Measurements from ENCODE around the gene TRHDE. TPM values are rescaled to one million over a fixed set of nuclear protein-coding genes. Genes with fewer than 3 reads are reported as not detected.

The TRHDE gene
- total RNA-seq, 1 experiment from 2014 or later: 5.5 TPM

DNA sequence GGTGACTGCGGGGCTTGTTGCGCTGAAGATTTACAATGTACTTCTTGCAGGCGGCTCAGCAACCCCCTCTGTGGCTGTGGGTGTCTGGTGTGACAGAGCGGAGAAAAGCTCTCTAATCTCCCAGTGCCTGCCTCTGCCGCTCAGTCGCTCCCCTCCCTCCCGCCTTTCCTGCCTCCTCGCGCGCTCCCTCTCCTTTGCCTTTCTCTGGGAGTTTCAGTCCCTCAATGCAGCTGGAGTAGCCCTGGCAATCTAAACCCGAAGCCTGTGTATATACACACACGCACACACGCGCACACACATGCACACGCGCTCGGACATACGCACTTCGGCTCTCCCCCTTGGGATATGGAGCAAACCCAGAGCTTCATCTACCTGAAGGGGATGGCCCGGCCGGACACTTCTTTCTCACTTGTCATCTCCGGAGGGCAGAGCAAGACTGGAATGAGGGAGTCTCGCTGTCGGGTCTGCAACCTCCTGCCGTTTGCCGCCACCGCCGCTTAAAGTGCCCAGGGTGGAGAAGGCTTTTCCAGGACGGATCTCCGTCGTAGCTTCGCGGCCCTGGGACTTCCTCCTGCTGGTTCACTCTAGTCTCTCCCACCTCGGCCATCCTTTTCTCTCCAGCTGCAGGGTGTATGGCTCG, 599 bp upstream of the TRHDE start (continued):
- TF ChIP-seq, protein P1, sequence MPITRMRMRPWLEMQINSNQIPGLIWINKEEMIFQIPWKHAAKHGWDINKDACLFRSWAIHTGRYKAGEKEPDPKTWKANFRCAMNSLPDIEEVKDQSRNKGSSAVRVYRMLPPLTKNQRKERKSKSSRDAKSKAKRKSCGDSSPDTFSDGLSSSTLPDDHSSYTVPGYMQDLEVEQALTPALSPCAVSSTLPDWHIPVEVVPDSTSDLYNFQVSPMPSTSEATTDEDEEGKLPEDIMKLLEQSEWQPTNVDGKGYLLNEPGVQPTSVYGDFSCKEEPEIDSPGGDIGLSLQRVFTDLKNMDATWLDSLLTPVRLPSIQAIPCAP (CRISPR knock-in tag; IDR thresholded peaks at IDR 0.05): 0 out of 2 replicates have a peak, but pooled peaks have one; percentile 24
- TF ChIP-seq, protein P2, sequence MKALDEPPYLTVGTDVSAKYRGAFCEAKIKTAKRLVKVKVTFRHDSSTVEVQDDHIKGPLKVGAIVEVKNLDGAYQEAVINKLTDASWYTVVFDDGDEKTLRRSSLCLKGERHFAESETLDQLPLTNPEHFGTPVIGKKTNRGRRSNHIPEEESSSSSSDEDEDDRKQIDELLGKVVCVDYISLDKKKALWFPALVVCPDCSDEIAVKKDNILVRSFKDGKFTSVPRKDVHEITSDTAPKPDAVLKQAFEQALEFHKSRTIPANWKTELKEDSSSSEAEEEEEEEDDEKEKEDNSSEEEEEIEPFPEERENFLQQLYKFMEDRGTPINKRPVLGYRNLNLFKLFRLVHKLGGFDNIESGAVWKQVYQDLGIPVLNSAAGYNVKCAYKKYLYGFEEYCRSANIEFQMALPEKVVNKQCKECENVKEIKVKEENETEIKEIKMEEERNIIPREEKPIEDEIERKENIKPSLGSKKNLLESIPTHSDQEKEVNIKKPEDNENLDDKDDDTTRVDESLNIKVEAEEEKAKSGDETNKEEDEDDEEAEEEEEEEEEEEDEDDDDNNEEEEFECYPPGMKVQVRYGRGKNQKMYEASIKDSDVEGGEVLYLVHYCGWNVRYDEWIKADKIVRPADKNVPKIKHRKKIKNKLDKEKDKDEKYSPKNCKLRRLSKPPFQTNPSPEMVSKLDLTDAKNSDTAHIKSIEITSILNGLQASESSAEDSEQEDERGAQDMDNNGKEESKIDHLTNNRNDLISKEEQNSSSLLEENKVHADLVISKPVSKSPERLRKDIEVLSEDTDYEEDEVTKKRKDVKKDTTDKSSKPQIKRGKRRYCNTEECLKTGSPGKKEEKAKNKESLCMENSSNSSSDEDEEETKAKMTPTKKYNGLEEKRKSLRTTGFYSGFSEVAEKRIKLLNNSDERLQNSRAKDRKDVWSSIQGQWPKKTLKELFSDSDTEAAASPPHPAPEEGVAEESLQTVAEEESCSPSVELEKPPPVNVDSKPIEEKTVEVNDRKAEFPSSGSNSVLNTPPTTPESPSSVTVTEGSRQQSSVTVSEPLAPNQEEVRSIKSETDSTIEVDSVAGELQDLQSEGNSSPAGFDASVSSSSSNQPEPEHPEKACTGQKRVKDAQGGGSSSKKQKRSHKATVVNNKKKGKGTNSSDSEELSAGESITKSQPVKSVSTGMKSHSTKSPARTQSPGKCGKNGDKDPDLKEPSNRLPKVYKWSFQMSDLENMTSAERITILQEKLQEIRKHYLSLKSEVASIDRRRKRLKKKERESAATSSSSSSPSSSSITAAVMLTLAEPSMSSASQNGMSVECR (CRISPR knock-in tag; IDR thresholded peaks at IDR 0.05; ENCODE audit: borderline replicate concordance): peak; percentile 28; the same call in 1 of the 2 replicates
- no peak for TF ChIP-seq RELA (CRISPR knock-in tag; IDR thresholded peaks at IDR 0.05; ENCODE audit: borderline replicate concordance)
- TF ChIP-seq SOX15 (CRISPR knock-in tag; IDR thresholded peaks at IDR 0.05): no peak
- TF ChIP-seq, protein P3, sequence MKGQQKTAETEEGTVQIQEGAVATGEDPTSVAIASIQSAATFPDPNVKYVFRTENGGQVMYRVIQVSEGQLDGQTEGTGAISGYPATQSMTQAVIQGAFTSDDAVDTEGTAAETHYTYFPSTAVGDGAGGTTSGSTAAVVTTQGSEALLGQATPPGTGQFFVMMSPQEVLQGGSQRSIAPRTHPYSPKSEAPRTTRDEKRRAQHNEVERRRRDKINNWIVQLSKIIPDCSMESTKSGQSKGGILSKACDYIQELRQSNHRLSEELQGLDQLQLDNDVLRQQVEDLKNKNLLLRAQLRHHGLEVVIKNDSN (CRISPR knock-in tag; IDR thresholded peaks at IDR 0.05): peak; percentile 16; the same call in 1 of the 2 replicates
- TF ChIP-seq, protein P4, sequence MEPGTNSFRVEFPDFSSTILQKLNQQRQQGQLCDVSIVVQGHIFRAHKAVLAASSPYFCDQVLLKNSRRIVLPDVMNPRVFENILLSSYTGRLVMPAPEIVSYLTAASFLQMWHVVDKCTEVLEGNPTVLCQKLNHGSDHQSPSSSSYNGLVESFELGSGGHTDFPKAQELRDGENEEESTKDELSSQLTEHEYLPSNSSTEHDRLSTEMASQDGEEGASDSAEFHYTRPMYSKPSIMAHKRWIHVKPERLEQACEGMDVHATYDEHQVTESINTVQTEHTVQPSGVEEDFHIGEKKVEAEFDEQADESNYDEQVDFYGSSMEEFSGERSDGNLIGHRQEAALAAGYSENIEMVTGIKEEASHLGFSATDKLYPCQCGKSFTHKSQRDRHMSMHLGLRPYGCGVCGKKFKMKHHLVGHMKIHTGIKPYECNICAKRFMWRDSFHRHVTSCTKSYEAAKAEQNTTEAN (CRISPR knock-in tag; IDR thresholded peaks at IDR 0.05): peak; percentile 40; the same call in 1 of the 2 replicates
- 0 out of 2 replicates have a peak, but pooled peaks have one; percentile 58 for TF ChIP-seq JUN (CRISPR knock-in tag; IDR thresholded peaks at IDR 0.05)
- no peak; the same call in 1 of the 2 replicates for TF ChIP-seq NFE2L1 (CRISPR knock-in tag; IDR thresholded peaks at IDR 0.05)
- no peak; the same call in 1 of the 2 replicates for TF ChIP-seq SP1 (CRISPR knock-in tag; conservative IDR thresholded peaks at IDR 0.05)
- TF ChIP-seq CBFB (CRISPR knock-in tag; IDR thresholded peaks at IDR 0.05; ENCODE audit: low read depth): 0 out of 2 replicates have a peak, but pooled peaks have one; percentile 20
- TF ChIP-seq MXD4 (CRISPR knock-in tag; IDR thresholded peaks at IDR 0.05; ENCODE audit: borderline replicate concordance): no peak

DNA sequence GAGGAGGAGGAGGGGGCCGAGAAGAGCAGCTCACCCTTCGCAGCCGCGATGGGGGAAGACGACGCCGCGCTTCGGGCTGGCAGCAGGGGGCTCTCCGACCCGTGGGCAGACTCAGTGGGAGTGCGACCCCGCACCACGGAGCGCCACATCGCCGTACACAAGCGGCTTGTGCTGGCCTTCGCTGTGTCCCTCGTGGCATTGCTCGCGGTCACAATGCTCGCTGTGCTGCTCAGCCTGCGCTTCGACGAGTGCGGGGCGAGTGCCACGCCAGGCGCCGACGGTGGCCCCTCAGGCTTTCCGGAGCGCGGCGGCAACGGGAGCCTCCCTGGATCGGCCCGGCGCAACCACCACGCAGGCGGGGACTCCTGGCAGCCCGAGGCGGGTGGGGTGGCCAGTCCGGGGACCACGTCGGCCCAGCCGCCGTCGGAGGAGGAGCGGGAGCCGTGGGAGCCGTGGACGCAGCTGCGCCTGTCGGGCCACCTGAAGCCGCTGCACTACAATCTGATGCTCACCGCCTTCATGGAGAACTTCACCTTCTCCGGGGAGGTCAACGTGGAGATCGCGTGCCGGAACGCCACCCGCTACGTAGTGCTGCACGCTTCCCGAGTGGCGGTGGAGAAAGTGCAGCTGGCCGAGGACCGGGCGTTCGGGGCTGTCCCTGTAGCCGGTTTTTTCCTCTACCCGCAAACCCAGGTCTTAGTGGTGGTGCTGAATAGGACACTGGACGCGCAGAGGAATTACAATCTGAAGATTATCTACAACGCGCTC, 745 bp downstream of the TRHDE start:
- Mint-ChIP-seq H3K9me3 (no peaks in the 10 kb centered on the region), H3K4me1 (peaks cover 44% of the 10 kb centered on the region), H3K36me3 (no peaks in the 10 kb centered on the region), H3K4me3 (peak overlapping the region; percentile 92), H3K27ac (no peak overlapping the region), H3K27me3 (ENCODE audit: low read depth) (peaks cover 57% of the 10 kb centered on the region)
- DNase-seq (ENCODE audit: low spot score): peak; percentile 24
- ChIA-PET CTCF (interaction anchor here (0.7 to 3.1 kb wide), 9 partner anchors 9 to 314 kb away, joined by 3 to 10 read pairs (median 8); no protein-coding TSS in a partner anchor), POLR2A (no interaction called here)
- ATAC-seq: peak; percentile 2; the same call in 1 of the 2 replicates
- peak; percentile 31; the same call in 1 of the 2 replicates for TF ChIP-seq SMAD3 (CRISPR knock-in tag; IDR thresholded peaks at IDR 0.05; ENCODE audit: borderline replicate concordance)
- TF ChIP-seq, protein P5, sequence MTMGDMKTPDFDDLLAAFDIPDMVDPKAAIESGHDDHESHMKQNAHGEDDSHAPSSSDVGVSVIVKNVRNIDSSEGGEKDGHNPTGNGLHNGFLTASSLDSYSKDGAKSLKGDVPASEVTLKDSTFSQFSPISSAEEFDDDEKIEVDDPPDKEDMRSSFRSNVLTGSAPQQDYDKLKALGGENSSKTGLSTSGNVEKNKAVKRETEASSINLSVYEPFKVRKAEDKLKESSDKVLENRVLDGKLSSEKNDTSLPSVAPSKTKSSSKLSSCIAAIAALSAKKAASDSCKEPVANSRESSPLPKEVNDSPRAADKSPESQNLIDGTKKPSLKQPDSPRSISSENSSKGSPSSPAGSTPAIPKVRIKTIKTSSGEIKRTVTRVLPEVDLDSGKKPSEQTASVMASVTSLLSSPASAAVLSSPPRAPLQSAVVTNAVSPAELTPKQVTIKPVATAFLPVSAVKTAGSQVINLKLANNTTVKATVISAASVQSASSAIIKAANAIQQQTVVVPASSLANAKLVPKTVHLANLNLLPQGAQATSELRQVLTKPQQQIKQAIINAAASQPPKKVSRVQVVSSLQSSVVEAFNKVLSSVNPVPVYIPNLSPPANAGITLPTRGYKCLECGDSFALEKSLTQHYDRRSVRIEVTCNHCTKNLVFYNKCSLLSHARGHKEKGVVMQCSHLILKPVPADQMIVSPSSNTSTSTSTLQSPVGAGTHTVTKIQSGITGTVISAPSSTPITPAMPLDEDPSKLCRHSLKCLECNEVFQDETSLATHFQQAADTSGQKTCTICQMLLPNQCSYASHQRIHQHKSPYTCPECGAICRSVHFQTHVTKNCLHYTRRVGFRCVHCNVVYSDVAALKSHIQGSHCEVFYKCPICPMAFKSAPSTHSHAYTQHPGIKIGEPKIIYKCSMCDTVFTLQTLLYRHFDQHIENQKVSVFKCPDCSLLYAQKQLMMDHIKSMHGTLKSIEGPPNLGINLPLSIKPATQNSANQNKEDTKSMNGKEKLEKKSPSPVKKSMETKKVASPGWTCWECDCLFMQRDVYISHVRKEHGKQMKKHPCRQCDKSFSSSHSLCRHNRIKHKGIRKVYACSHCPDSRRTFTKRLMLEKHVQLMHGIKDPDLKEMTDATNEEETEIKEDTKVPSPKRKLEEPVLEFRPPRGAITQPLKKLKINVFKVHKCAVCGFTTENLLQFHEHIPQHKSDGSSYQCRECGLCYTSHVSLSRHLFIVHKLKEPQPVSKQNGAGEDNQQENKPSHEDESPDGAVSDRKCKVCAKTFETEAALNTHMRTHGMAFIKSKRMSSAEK (CRISPR knock-in tag; IDR thresholded peaks at IDR 0.05; ENCODE audit: borderline replicate concordance): no peak
- peak; percentile 28; the same call in 1 of the 2 replicates for TF ChIP-seq FOXP1 (CRISPR knock-in tag; IDR thresholded peaks at IDR 0.05; ENCODE audit: borderline replicate concordance)
- TF ChIP-seq, protein P6, sequence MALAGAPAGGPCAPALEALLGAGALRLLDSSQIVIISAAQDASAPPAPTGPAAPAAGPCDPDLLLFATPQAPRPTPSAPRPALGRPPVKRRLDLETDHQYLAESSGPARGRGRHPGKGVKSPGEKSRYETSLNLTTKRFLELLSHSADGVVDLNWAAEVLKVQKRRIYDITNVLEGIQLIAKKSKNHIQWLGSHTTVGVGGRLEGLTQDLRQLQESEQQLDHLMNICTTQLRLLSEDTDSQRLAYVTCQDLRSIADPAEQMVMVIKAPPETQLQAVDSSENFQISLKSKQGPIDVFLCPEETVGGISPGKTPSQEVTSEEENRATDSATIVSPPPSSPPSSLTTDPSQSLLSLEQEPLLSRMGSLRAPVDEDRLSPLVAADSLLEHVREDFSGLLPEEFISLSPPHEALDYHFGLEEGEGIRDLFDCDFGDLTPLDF (CRISPR knock-in tag; IDR thresholded peaks at IDR 0.05): 0 out of 2 replicates have a peak, but pooled peaks have one; percentile 61
- TF ChIP-seq MYBL2 (CRISPR knock-in tag; IDR thresholded peaks at IDR 0.05): 0 out of 2 replicates have a peak, but pooled peaks have one; percentile 5
